Liver (tissue), 9 donors: Measurements from ENCODE around the gene ODAD3. TPM values are rescaled to one million over a fixed set of nuclear protein-coding genes. Genes with fewer than 3 reads are reported as not detected.

Experiments used
- DNase-seq: peaks from one replicate; pipeline ENCODE4 v3.0.0-alpha.2; 2017; ENCODE audit warnings: low spot score
- H3K27ac ChIP-seq, 2 donors: one replicate each; pipeline ENCODE4 v1.7.0; 2013; ENCODE audit warnings: inconsistent platforms in 2 of 2, low read length in 2 of 2, control low read depth in 1 of 2, low read depth in 1 of 2, mild to moderate bottlenecking in 1 of 2
- H3K27me3 ChIP-seq, 4 donors: one replicate each; pipeline versions ENCODE4 v1.6.1 to v1.7.0; 2013; ENCODE audit warnings: low read length in 3 of 4, inconsistent platforms in 1 of 4, mild to moderate bottlenecking in 1 of 4, moderate library complexity in 1 of 4; ENCODE audit not compliant: control insufficient read depth in 4 of 4, insufficient read depth in 4 of 4
- H3K36me3 ChIP-seq, 4 donors: one replicate each; pipeline versions ENCODE4 v1.6.1 to v1.7.0; 2013; ENCODE audit warnings: low read length in 3 of 4, mild to moderate bottlenecking in 3 of 4, low read depth in 1 of 4, moderate library complexity in 1 of 4; ENCODE audit not compliant: control insufficient read depth in 4 of 4, insufficient read depth in 3 of 4
- H3K4me1 ChIP-seq, 4 donors: one replicate each; pipeline versions ENCODE4 v1.6.1 to v1.7.0; 2013; ENCODE audit warnings: low read length in 3 of 4, mild to moderate bottlenecking in 3 of 4, moderate library complexity in 1 of 4; ENCODE audit not compliant: control insufficient read depth in 4 of 4, insufficient read depth in 4 of 4
- H3K4me3 ChIP-seq, 3 donors: one replicate each; pipeline versions ENCODE4 v1.6.1 to v1.7.0; 2013; ENCODE audit warnings: low read length in 3 of 3, control low read depth in 1 of 3, low read depth in 1 of 3, mild to moderate bottlenecking in 1 of 3
- H3K9ac ChIP-seq, 2 donors: one replicate each; pipeline ENCODE4 v1.7.0; 2013; ENCODE audit warnings: low read length in 2 of 2, mild to moderate bottlenecking in 2 of 2, moderate library complexity in 2 of 2, control low read depth in 1 of 2, low read depth in 1 of 2
- H3K9me3 ChIP-seq, 4 donors: one replicate each; pipeline versions ENCODE4 v1.6.1 to v1.7.0; 2013; ENCODE audit warnings: low read length in 3 of 4; ENCODE audit not compliant: control insufficient read depth in 4 of 4
- ATF3 ChIP-seq: IDR thresholded peaks from 2 replicates; pipeline ENCODE4 v1.6.1; 2016; ENCODE audit warnings: antibody characterized with exemption
- CTCF ChIP-seq: fragments of 150-350 bp; IDR thresholded peaks from 2 replicates; pipeline ENCODE4 v1.5.1; 2017; ENCODE audit warnings: improper control_type of control experiment, low read depth, low read length; ENCODE audit not compliant: missing input control
- EGR1 ChIP-seq, 2 donors: IDR thresholded peaks; 2 replicates each; pipeline ENCODE4 v1.6.1; 2016 to 2018; ENCODE audit warnings: antibody characterized with exemption in 2 of 2, low read depth in 2 of 2
- FOXA1 ChIP-seq: IDR thresholded peaks from 2 replicates; pipeline ENCODE4 v1.6.1; 2016; ENCODE audit warnings: antibody characterized with exemption
- FOXA2 ChIP-seq: IDR thresholded peaks from 2 replicates; pipeline ENCODE4 v1.6.1; 2016; ENCODE audit warnings: antibody characterized with exemption
- GABPA ChIP-seq, 2 donors: IDR thresholded peaks in 1 of 2; conservative IDR thresholded peaks in 1 of 2; 2 replicates each; pipeline ENCODE4 v1.6.1; 2016; ENCODE audit warnings: antibody characterized with exemption in 2 of 2, mild to moderate bottlenecking in 1 of 2, moderate library complexity in 1 of 2
- HNF4A ChIP-seq, 2 donors: conservative IDR thresholded peaks; 2 replicates each; pipeline ENCODE4 v1.6.1; 2016; ENCODE audit warnings: antibody characterized with exemption in 2 of 2, mild to moderate bottlenecking in 2 of 2
- HNF4G ChIP-seq: IDR thresholded peaks from 2 replicates; pipeline ENCODE4 v1.6.1; 2016; ENCODE audit warnings: antibody characterized with exemption
- JUND ChIP-seq, 2 donors: IDR thresholded peaks; 2 replicates each; pipeline ENCODE4 v1.6.1; 2016; ENCODE audit warnings: antibody characterized with exemption in 2 of 2
- MAX ChIP-seq: IDR thresholded peaks from 2 replicates; pipeline ENCODE4 v1.6.1; 2016; ENCODE audit warnings: antibody characterized with exemption
- NR2F2 ChIP-seq: IDR thresholded peaks from 2 replicates; pipeline ENCODE4 v1.6.1; 2016; ENCODE audit warnings: antibody characterized with exemption
- RAD21 ChIP-seq, 2 donors: IDR thresholded peaks; 2 replicates each; pipeline ENCODE4 v1.6.1; 2016; ENCODE audit warnings: antibody characterized with exemption in 2 of 2, mild to moderate bottlenecking in 2 of 2
- REST ChIP-seq: IDR thresholded peaks from 2 replicates; pipeline ENCODE4 v1.6.1; 2016; ENCODE audit warnings: antibody characterized with exemption, mild to moderate bottlenecking
- RXRA ChIP-seq, 2 donors: IDR thresholded peaks; 2 replicates each; pipeline ENCODE4 v1.6.1; 2017 to 2018; ENCODE audit warnings: antibody characterized with exemption in 2 of 2, mild to moderate bottlenecking in 1 of 2
- SP1 ChIP-seq: IDR thresholded peaks from 2 replicates; pipeline ENCODE4 v1.6.1; 2018; ENCODE audit warnings: antibody characterized with exemption, mild to moderate bottlenecking
- TAF1 ChIP-seq: conservative IDR thresholded peaks from 2 replicates; pipeline ENCODE4 v1.6.1; 2016; ENCODE audit warnings: antibody characterized with exemption, mild to moderate bottlenecking
- YY1 ChIP-seq: IDR thresholded peaks from 2 replicates; pipeline ENCODE4 v1.6.1; 2016; ENCODE audit warnings: antibody characterized with exemption, mild to moderate bottlenecking
- ZBTB33 ChIP-seq: IDR thresholded peaks from 2 replicates; pipeline ENCODE4 v1.6.1; 2016; ENCODE audit warnings: antibody characterized with exemption
- WGBS: extraction: QIAGEN DNeasy Blood & Tissue Kit; methylation state at CpG from one replicate; pipeline ENCODE4 v1.1.7; 2013; 5-methylcytosine and 5-hydroxymethylcytosine counted together
- polyA plus RNA-seq, 2 donors: library from polyadenylated mRNA; stranded (reverse) in 1 of 2; unstranded in 1 of 2; fragments of 200-250 nt in 1 of 2; fragments of >200 nt in 1 of 2; fragmentation: Nextera tagmentation in 1 of 2; extraction: Ambion mirVana in 1 of 2; gene quantifications; one replicate each; pipeline versions ENCODE4 v1.2.1 to v1.2.3, GENCODE V29; 2013 to 2015
- total RNA-seq, 2 donors: library from RNA; depleted of rRNA; stranded (reverse); fragments of >200 nt; gene quantifications; one replicate each; pipeline ENCODE4 v1.2.3, GENCODE V29; 2014
- donor health status: healthy.
- donor health status: healthy.
- donor health status: healthy.
- donor health status: healthy.
- donor health status: healthy.

The ODAD3 gene
- total and polyA plus RNA-seq, 4 donors: 0.08 to 0.46 (median 0.21) TPM; not detected in 1

GRCh38 chr19:11450570-11451326 is 15.8 kb upstream of the ODAD3 start:
- no peak for DNase-seq
- no peaks in the 10 kb centered on the region for H3K9me3 ChIP-seq
- H3K4me3 ChIP-seq: no peak overlapping the region
- H3K27ac ChIP-seq: no peak overlapping the region
- no peaks in the 10 kb centered on the region for H3K27me3 ChIP-seq
- 91% methylated on average over 21 of the region's 21 CpGs for WGBS
- no peaks in the 10 kb centered on the region for H3K4me1 ChIP-seq
- no peak overlapping the region for H3K9ac ChIP-seq
- no peak for TF ChIP-seq NR2F2
- no peak for TF ChIP-seq TAF1
- TF ChIP-seq RAD21 (IDR thresholded peaks at IDR 0.05): no peak
- no peak for TF ChIP-seq HNF4A (conservative IDR thresholded peaks at IDR 0.05)
- no peak for TF ChIP-seq GABPA (IDR thresholded peaks at IDR 0.05 in 1 of 2, conservative IDR thresholded peaks at IDR 0.05 in 1 of 2)
- no peak for TF ChIP-seq EGR1 (IDR thresholded peaks at IDR 0.05; ENCODE audit: low read depth in 2 of 2)
- no peak for TF ChIP-seq MAX
- TF ChIP-seq HNF4G: no peak
- no peak for TF ChIP-seq REST
- no peak for TF ChIP-seq YY1
- no peak for TF ChIP-seq SP1
- TF ChIP-seq FOXA1: no peak
- no peak for TF ChIP-seq ZBTB33
- TF ChIP-seq FOXA2: no peak
- TF ChIP-seq CTCF: no peak
- no peak for TF ChIP-seq ATF3
- no peak for TF ChIP-seq RXRA (IDR thresholded peaks at IDR 0.05)
- no peak for TF ChIP-seq JUND (IDR thresholded peaks at IDR 0.05)
- peaks cover 7 to 28% (median 18%) of the 10 kb centered on the region in 4 donors for H3K36me3 ChIP-seq
